GM10266 (cell line): ENCODE results near the gene ELP6.

Experiments used
- DNase-seq: peaks from one replicate; pipeline ENCODE4 v3.0.0; 2012; ENCODE audit errors: extremely low spot score
- CTCF ChIP-seq: IDR thresholded peaks from 2 replicates; pipeline ENCODE4 v1.5.1; 2012; ENCODE audit warnings: mild to moderate bottlenecking, low read depth; ENCODE audit not compliant: control insufficient read depth, insufficient read depth; ENCODE audit errors: missing control alignments

Gene ELP6, protein sequence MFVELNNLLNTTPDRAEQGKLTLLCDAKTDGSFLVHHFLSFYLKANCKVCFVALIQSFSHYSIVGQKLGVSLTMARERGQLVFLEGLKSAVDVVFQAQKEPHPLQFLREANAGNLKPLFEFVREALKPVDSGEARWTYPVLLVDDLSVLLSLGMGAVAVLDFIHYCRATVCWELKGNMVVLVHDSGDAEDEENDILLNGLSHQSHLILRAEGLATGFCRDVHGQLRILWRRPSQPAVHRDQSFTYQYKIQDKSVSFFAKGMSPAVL

GRCh38 chr3:47513125-47513929 lies at the start of gene ELP6:
ELP6 (minus strand) TSS chr3:47513712; CDS start chr3:47513590, 122 bp downstream.
- DNase-seq, result peak; percentile 92
- TF ChIP-seq CTCF, result peak; percentile 72

- no peak for DNase-seq
- no peak for TF ChIP-seq CTCF
Observed at GRCh38 chr3:47556351-47556750, 42.8 kb upstream of the ELP6 start.

- TF ChIP-seq CTCF, result no peak
- DNase-seq, result no peak
Observed at GRCh38 chr3:47554335-47554734, 40.8 kb upstream of the ELP6 start.

DNA sequence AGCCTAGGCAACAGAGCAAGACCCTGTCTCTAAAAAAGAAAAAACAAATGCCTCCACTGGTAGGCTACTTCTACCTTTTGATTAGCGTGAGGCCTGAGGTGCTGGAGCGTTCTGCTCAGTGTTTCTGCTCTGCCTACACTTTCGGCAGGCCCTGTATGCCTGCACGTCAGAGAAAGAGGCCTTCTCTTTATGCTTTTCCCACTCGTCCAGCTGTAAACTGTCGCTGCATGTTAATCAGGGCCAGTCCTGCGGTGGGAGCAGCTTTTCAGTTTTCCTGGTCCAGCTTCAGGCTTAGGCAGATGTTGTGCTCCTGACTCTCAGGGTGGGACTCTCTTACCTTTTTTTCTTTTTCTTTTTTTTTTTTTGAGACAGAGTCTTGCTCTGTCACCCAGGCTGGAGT lies 39.9 kb upstream of the ELP6 start:
- no peak for DNase-seq
- no peak for TF ChIP-seq CTCF

DNA sequence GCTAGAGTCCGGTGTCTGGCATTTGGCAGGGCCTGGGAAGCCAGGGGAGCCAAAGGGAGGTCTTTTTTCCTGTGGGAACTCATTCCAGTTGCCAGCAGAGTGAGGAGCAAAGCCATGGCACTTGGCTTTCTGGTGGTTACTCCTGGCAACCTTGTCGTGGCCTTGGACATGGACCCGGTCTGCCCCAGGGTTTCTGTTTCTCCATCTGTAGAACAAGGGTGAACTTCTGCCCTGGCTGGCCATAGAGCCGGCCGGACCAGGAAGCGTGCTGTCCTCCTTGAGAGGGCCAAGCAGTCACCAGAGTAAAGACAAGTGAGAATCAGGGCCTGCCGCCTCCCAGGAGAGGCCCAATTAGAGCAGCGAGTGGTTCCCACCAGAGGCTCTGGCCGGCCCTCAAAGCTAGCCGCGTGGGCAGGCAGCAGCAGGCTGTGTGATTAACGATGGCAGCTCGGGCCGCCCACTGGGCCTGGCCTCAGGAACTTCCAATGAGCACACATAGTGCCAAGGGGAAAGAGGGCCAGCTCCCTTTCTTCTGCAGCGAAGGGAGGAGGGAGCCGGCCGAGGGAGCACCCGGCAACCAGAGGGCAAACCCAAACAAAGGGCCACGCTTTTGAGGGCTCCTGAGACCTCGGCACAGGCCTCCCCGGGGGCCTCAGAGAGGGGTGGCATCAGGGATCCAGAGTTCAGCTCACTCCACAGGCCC lies 29.1 kb upstream of the ELP6 start:
- no peak for DNase-seq
- no peak for TF ChIP-seq CTCF

- DNase-seq, result no peak
- TF ChIP-seq CTCF, result no peak
Observed at GRCh38 chr3:47541583-47542108, 28.1 kb upstream of the ELP6 start.

DNA sequence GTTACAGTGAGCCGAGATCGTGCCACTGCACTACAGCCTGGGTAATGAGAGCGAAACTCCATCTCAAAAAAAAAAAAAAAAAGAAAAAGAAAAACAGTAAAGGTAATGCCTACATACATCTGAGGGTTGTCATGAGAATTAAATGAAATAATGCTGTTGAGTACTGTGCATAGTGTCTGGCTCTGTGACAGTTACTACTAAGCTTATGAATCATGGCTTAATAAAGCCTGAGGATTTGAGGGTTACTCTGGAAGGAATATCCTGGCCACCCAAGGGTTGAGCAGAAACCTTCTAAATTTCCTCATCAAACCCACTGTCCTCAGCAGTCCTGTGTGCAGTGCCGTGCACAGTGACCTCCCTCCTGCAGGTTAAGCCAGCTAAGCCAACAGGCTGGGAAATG lies 26.8 kb upstream of the ELP6 start:
- DNase-seq, result no peak

More for the DNA sequence above, 26.8 kb upstream of the ELP6 start:
- no peak for TF ChIP-seq CTCF
